WTC11 (cell line): ENCODE measurements around the gene SAMD10. TPM values are rescaled to one million over a fixed set of nuclear protein-coding genes. Genes with fewer than 3 reads are reported as not detected.

Experiments
- ATAC-seq: fragments of 200-7000 bp; cut with Tn5 transposase; 2 replicates; pipeline ENCODE4 v1.10.0; 2021; ENCODE audit warnings: mild to moderate bottlenecking, moderate library complexity
- CTCF ChIA-PET: fragments of 300-600 bp; sonication (Branson Sonifier 250); formaldehyde crosslinking; loops from one replicate; lab custom pipeline; 2021; ENCODE audit warnings: antibody characterized with exemption; lab: Charles Lee
- POLR2A ChIA-PET: fragments of 350-600 bp; sonication (Branson Sonifier 250); formaldehyde crosslinking; loops from one replicate; lab custom pipeline; 2021; ENCODE audit warnings: antibody characterized with exemption; lab: Charles Lee
- DNase-seq: peaks from one replicate; pipeline ENCODE4 v3.0.0; 2021; ENCODE audit warnings: low spot score
- H3K27ac Mint-ChIP-seq: 2 replicates; pipeline ENCODE4 v1.8.0; 2021; ENCODE audit warnings: mixed read lengths
- H3K27me3 Mint-ChIP-seq: 2 replicates; pipeline ENCODE4 v1.8.0; 2021; ENCODE audit warnings: low read depth, mild to moderate bottlenecking, moderate library complexity, mixed read lengths
- H3K36me3 Mint-ChIP-seq: 2 replicates; pipeline ENCODE4 v1.8.0; 2021; ENCODE audit warnings: mixed read lengths
- H3K4me1 Mint-ChIP-seq: 2 replicates; pipeline ENCODE4 v1.8.0; 2022; ENCODE audit warnings: mixed read lengths
- H3K4me3 Mint-ChIP-seq: 2 replicates; pipeline ENCODE4 v1.8.0; 2021; ENCODE audit warnings: mild to moderate bottlenecking, moderate library complexity, mixed read lengths
- H3K9me3 Mint-ChIP-seq: 2 replicates; pipeline ENCODE4 v1.8.0; 2021; ENCODE audit warnings: mixed read lengths
- ATF1 ChIP-seq: sonication (generic); formaldehyde crosslinking; IDR thresholded peaks from 2 replicates; pipeline ENCODE4 v1.8.1; 2023; ENCODE audit warnings: mild to moderate bottlenecking, moderate library complexity, missing genetic modification reagents
- ATF6 ChIP-seq: sonication (generic); formaldehyde crosslinking; IDR thresholded peaks from 2 replicates; pipeline ENCODE4 v1.8.1; 2023; ENCODE audit warnings: mild to moderate bottlenecking, missing genetic modification reagents
- CDX4 ChIP-seq: fragments of 250-450 bp; sonication (Bioruptor Pico); IDR thresholded peaks from 2 replicates; pipeline ENCODE4 v1.9.0; 2021; ENCODE audit warnings: moderate library complexity, mild to moderate bottlenecking, inconsistent platforms, borderline replicate concordance
- E2F4 ChIP-seq: sonication (generic); formaldehyde crosslinking; IDR thresholded peaks from 2 replicates; pipeline ENCODE4 v1.8.1; 2022; ENCODE audit warnings: low read depth, mild to moderate bottlenecking, moderate library complexity, missing genetic modification reagents, borderline replicate concordance
- ERG ChIP-seq: fragments of 250-450 bp; sonication (Bioruptor Pico); IDR thresholded peaks from 2 replicates; pipeline ENCODE4 v1.8.0; 2021; ENCODE audit warnings: mild to moderate bottlenecking
- ETV6 ChIP-seq: sonication (generic); formaldehyde crosslinking; IDR thresholded peaks from 2 replicates; pipeline ENCODE4 v1.8.1; 2022; ENCODE audit warnings: mild to moderate bottlenecking, missing genetic modification reagents
- FOXJ3 ChIP-seq: sonication (generic); formaldehyde crosslinking; IDR thresholded peaks from 2 replicates; pipeline ENCODE4 v1.9.0; 2021; ENCODE audit warnings: missing genetic modification reagents, mild to moderate bottlenecking, borderline replicate concordance
- MXD4 ChIP-seq: fragments of 250-450 bp; sonication (Bioruptor Pico); IDR thresholded peaks from 2 replicates; pipeline ENCODE4 v1.8.0; 2021; ENCODE audit warnings: mild to moderate bottlenecking, moderate library complexity, borderline replicate concordance
- NR1H2 ChIP-seq: sonication (generic); formaldehyde crosslinking; IDR thresholded peaks from 2 replicates; pipeline ENCODE4 v1.9.0; 2021; ENCODE audit warnings: mild to moderate bottlenecking, moderate library complexity, missing genetic modification reagents
- RELA ChIP-seq: sonication (generic); formaldehyde crosslinking; IDR thresholded peaks from 2 replicates; pipeline ENCODE4 v1.8.1; 2022; ENCODE audit warnings: missing genetic modification reagents, mild to moderate bottlenecking, borderline replicate concordance
- USF2 ChIP-seq: sonication (generic); formaldehyde crosslinking; IDR thresholded peaks from 2 replicates; pipeline ENCODE4 v1.8.1; 2023; ENCODE audit warnings: mild to moderate bottlenecking, missing genetic modification reagents, moderate library complexity
- ZBTB21 ChIP-seq: sonication (generic); formaldehyde crosslinking; IDR thresholded peaks from 2 replicates; pipeline ENCODE4 v1.8.1; 2023; ENCODE audit warnings: mild to moderate bottlenecking, missing genetic modification reagents, borderline replicate concordance
- ZNF219 ChIP-seq: sonication (generic); formaldehyde crosslinking; IDR thresholded peaks from 2 replicates; pipeline ENCODE4 v1.8.0; 2023; ENCODE audit warnings: missing genetic modification reagents, mild to moderate bottlenecking, borderline replicate concordance
- ZNF416 ChIP-seq: fragments of 250-450 bp; sonication (Bioruptor Pico); IDR thresholded peaks from 2 replicates; pipeline ENCODE4 v1.9.0; 2021; ENCODE audit warnings: mild to moderate bottlenecking, inconsistent platforms
- ZNF512 ChIP-seq: sonication (generic); formaldehyde crosslinking; IDR thresholded peaks from 2 replicates; pipeline ENCODE4 v1.8.1; 2022; ENCODE audit warnings: missing genetic modification reagents, borderline replicate concordance
- ZNF671 ChIP-seq: fragments of 250-450 bp; sonication (Bioruptor Pico); IDR thresholded peaks from 2 replicates; pipeline ENCODE4 v1.8.0; 2021; ENCODE audit warnings: mild to moderate bottlenecking
- total RNA-seq: library from RNA; stranded (reverse); gene quantifications from 3 replicates; pipeline ENCODE4 v1.2.3, GENCODE V29; 2021

Gene SAMD10
- total RNA-seq, 1 experiment from 2014 or later = 6.2 TPM

- TF ChIP-seq ATF6 (CRISPR knock-in tag) (no peak), ATF1 (CRISPR knock-in tag) (no peak), ZNF219 (CRISPR knock-in tag) (no peak), RELA (no peak), ZNF512 (CRISPR knock-in tag) (no peak), NR1H2 (CRISPR knock-in tag) (no peak)
Observed at GRCh38 chr20:63946986-63947637, 32.3 kb downstream of the SAMD10 start (continued).

- Mint-ChIP-seq H3K36me3 (peaks cover 11% of the 10 kb centered on the region), H3K27me3 (no peaks in the 10 kb centered on the region), H3K27ac (no peak overlapping the region; the same call in 1 of the 2 replicates), H3K4me3 (no peak overlapping the region), H3K9me3 (0 out of 2 replicates have a peak, but pooled peaks cover 3% of the 10 kb centered on the region), H3K4me1 (peaks cover 20% of the 10 kb centered on the region)
- no peak for DNase-seq
- POLR2A ChIA-PET = no interaction called here
- TF ChIP-seq FOXJ3 (CRISPR knock-in tag) = no peak
- no peak for TF ChIP-seq ZNF671
- TF ChIP-seq USF2 = no peak
- ATAC-seq = no peak
- CTCF ChIA-PET = interaction anchor here (0.7 kb wide), 1 partner anchor 12 kb away, joined by 4 read pairs; no protein-coding TSS in a partner anchor
Observed at GRCh38 chr20:63945921-63946920, 33.2 kb downstream of the SAMD10 start.

GRCh38 chr20:63945031-63945658, 34.3 kb downstream of the SAMD10 start:
- Mint-ChIP-seq H3K36me3 (peaks cover 11% of the 10 kb centered on the region), H3K4me1 (peaks cover 20% of the 10 kb centered on the region), H3K9me3 (0 out of 2 replicates have a peak, but pooled peaks cover 3% of the 10 kb centered on the region), H3K27me3 (no peaks in the 10 kb centered on the region), H3K4me3 (no peak overlapping the region), H3K27ac (no peak overlapping the region)
- DNase-seq (no peak), ATAC-seq (no peak)
- ChIA-PET CTCF (no interaction called here), POLR2A (no interaction called here)
- TF ChIP-seq ETV6 (CRISPR knock-in tag) = no peak
- no peak for TF ChIP-seq ZNF512 (CRISPR knock-in tag)
- TF ChIP-seq ERG (CRISPR knock-in tag) = no peak
- TF ChIP-seq ZNF416 = no peak
- no peak for TF ChIP-seq MXD4 (CRISPR knock-in tag)
- no peak for TF ChIP-seq ZBTB21 (CRISPR knock-in tag)
- TF ChIP-seq ATF6 (CRISPR knock-in tag) = no peak
- TF ChIP-seq E2F4 (CRISPR knock-in tag) = no peak
- no peak for TF ChIP-seq CDX4
